Measurements from ENCODE around the gene STARD3.

DNA sequence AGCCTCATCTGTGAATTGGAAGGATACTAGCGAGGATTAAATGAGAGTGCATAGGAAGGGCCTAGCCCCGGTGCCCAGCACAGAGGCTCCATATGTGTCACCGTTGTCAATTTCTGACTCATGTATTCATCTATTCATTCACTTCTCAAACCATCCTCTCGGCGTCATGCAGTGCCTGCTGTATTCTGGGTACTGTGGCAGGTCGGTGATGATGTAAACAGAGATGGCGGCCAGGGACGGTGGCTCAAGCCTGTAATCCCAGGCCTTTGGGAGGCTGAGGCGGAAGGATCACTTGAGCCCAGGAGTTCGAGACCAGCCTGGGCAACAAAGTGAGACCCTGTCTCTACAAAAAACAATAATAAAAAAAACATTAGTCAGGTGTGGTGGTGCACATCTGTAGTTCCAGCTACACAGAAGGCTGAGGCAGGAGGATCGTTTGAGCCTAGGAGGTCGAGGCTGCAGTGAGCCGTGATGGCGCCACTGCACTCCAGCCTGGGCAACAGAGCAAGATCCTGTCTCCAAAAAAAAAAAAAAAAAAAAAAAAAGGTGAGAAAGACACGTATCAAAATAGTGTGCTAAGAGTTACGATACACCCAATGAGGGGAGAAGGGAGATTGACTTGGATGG is 14.5 kb upstream of the STARD3 start:
- TF ChIP-seq, protein P1, sequence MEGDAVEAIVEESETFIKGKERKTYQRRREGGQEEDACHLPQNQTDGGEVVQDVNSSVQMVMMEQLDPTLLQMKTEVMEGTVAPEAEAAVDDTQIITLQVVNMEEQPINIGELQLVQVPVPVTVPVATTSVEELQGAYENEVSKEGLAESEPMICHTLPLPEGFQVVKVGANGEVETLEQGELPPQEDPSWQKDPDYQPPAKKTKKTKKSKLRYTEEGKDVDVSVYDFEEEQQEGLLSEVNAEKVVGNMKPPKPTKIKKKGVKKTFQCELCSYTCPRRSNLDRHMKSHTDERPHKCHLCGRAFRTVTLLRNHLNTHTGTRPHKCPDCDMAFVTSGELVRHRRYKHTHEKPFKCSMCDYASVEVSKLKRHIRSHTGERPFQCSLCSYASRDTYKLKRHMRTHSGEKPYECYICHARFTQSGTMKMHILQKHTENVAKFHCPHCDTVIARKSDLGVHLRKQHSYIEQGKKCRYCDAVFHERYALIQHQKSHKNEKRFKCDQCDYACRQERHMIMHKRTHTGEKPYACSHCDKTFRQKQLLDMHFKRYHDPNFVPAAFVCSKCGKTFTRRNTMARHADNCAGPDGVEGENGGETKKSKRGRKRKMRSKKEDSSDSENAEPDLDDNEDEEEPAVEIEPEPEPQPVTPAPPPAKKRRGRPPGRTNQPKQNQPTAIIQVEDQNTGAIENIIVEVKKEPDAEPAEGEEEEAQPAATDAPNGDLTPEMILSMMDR (conservative IDR thresholded peaks at IDR 0.05), result no peak
- TF ChIP-seq EZH2 (IDR thresholded peaks at IDR 0.05; ENCODE audit: low read depth), result no peak

All from PC-9 (cell line).